ENCODE measurements around the gene GPATCH3. TPM values are rescaled to one million over a fixed set of nuclear protein-coding genes. Genes with fewer than 3 reads are reported as not detected.

GPATCH3 gene
- polyA plus RNA-seq, 1 donor (not counting 4 experiments of a cell fraction or from before 2014, with no cell fraction given), result 5.7 TPM

GRCh38 chr1:26879793-26880192 is 20.5 kb downstream of the GPATCH3 start:
- no peak for FAIRE-seq
- DNase-seq (ENCODE audit: low read depth, low spot score), result no peak
- dilution Hi-C loops (cut with MboI; ENCODE audit: extremely low pct_ligation_motif_present, low sequenced_read_pairs), result no loop called here
- no peak overlapping the region for H3K4me2 ChIP-seq (ENCODE audit: control insufficient read depth, extremely low read depth, insufficient read depth, low read depth, low read length)
- peaks cover 35 to 56% of the 10 kb centered on the region in 2 experiments for H3K36me3 ChIP-seq (ENCODE audit: control insufficient read depth in 2 of 2, extremely low read depth in 1 of 2, insufficient read depth in 2 of 2, low read length in 2 of 2)
- no peak overlapping the region for H3K9ac ChIP-seq (ENCODE audit: control insufficient read depth, extremely low read depth, insufficient read depth, low read length)
- no peaks in the 10 kb centered on the region for H4K20me1 ChIP-seq (ENCODE audit: control insufficient read depth, extremely low read depth, insufficient read depth, low read length)
- H3K79me2 ChIP-seq (ENCODE audit: control insufficient read depth, insufficient read depth, low read length), result peaks cover 7% of the 10 kb centered on the region
- H3K9me3 ChIP-seq (ENCODE audit: control insufficient read depth, low read depth, low read length), result no peaks in the 10 kb centered on the region
- no peak overlapping the region for H2AFZ ChIP-seq (ENCODE audit: control insufficient read depth, low read length)
- no peak overlapping the region for H3K27ac ChIP-seq (ENCODE audit: control insufficient read depth, insufficient read depth, low read length)
- H3K4me3 ChIP-seq (ENCODE audit: control insufficient read depth in 2 of 3, extremely low read depth in 1 of 3, insufficient read depth in 2 of 3, low read depth in 1 of 3, low read length in 3 of 3), result no peak overlapping the region
- TF ChIP-seq CTCF (optimal IDR thresholded peaks at IDR 0.05 in 1 of 3, IDR thresholded peaks at IDR 0.05 in 1 of 3, conservative IDR thresholded peaks at IDR 0.05 in 1 of 3; ENCODE audit: extremely low read depth in 1 of 3, insufficient read depth in 2 of 3, low read length in 3 of 3) (no peak), EZH2 (IDR thresholded peaks at IDR 0.05; ENCODE audit: low read length) (no peak)
- no peaks in the 10 kb centered on the region for H3K9me1 ChIP-seq (ENCODE audit: control insufficient read depth, extremely low read depth, insufficient read depth, low read length)
- H3K4me1 ChIP-seq (ENCODE audit: control insufficient read depth, extremely low read depth, insufficient read depth, low read length), result peaks cover 25% of the 10 kb centered on the region
- H3K27me3 ChIP-seq (ENCODE audit: control insufficient read depth, extremely low read depth, insufficient read depth, low read length), result no peaks in the 10 kb centered on the region

GRCh38 chr1:26877326-26877725 is 22.9 kb downstream of the GPATCH3 start:
- no peak overlapping the region for H3K4me3 ChIP-seq (ENCODE audit: control insufficient read depth in 2 of 3, extremely low read depth in 1 of 3, insufficient read depth in 2 of 3, low read depth in 1 of 3, low read length in 3 of 3)
- dilution Hi-C loops (cut with MboI; ENCODE audit: extremely low pct_ligation_motif_present, low sequenced_read_pairs), result no loop called here
- FAIRE-seq (no peak), DNase-seq (ENCODE audit: low read depth, low spot score) (no peak)
- peak overlapping the region; percentile 41 for H3K27ac ChIP-seq (ENCODE audit: control insufficient read depth, insufficient read depth, low read length)
- peaks cover 30% of the 10 kb centered on the region for H3K4me1 ChIP-seq (ENCODE audit: control insufficient read depth, extremely low read depth, insufficient read depth, low read length)
- peak overlapping the region; percentile 22 for H3K9ac ChIP-seq (ENCODE audit: control insufficient read depth, extremely low read depth, insufficient read depth, low read length)
- TF ChIP-seq CTCF (optimal IDR thresholded peaks at IDR 0.05 in 1 of 3, IDR thresholded peaks at IDR 0.05 in 1 of 3, conservative IDR thresholded peaks at IDR 0.05 in 1 of 3; ENCODE audit: extremely low read depth in 1 of 3, insufficient read depth in 2 of 3, low read length in 3 of 3) (no peak), EZH2 (IDR thresholded peaks at IDR 0.05; ENCODE audit: low read length) (no peak)
- H4K20me1 ChIP-seq (ENCODE audit: control insufficient read depth, extremely low read depth, insufficient read depth, low read length), result no peaks in the 10 kb centered on the region
- H3K36me3 ChIP-seq (ENCODE audit: control insufficient read depth in 2 of 2, extremely low read depth in 1 of 2, insufficient read depth in 2 of 2, low read length in 2 of 2), result peaks cover 20 to 41% of the 10 kb centered on the region in 2 experiments
- no peaks in the 10 kb centered on the region for H3K9me1 ChIP-seq (ENCODE audit: control insufficient read depth, extremely low read depth, insufficient read depth, low read length)
- H2AFZ ChIP-seq (ENCODE audit: control insufficient read depth, low read length), result no peak overlapping the region
- H3K9me3 ChIP-seq (ENCODE audit: control insufficient read depth, low read depth, low read length), result no peaks in the 10 kb centered on the region
- H3K79me2 ChIP-seq (ENCODE audit: control insufficient read depth, insufficient read depth, low read length), result peaks cover 1% of the 10 kb centered on the region
- peak overlapping the region; percentile 22 for H3K4me2 ChIP-seq (ENCODE audit: control insufficient read depth, extremely low read depth, insufficient read depth, low read depth, low read length)
- no peaks in the 10 kb centered on the region for H3K27me3 ChIP-seq (ENCODE audit: control insufficient read depth, extremely low read depth, insufficient read depth, low read length)

Measured in keratinocyte (primary cell).